IMR-90 (cell line): ENCODE data around the gene PPP1R12B. TPM values are rescaled to one million over a fixed set of nuclear protein-coding genes. Genes with fewer than 3 reads are reported as not detected.
"Not testable (repeated sequence)": the region's sequence is repeated elsewhere in the genome, so short reads cannot be mapped to it uniquely, and the experiment has no call there.

Experiments
- ATAC-seq: fragments of 200-7000 bp; cut with Tn5 transposase; 2 replicates; pipeline ENCODE4 v1.9.1; 2020; ENCODE audit warnings: low read depth, mild to moderate bottlenecking, moderate library complexity
- BruUV-seq: library from RNA; stranded (reverse); fragments of 400-500 nt; replicated peaks from 2 replicates; lab custom pipeline; 2021; lab: Mats Ljungman, UMichigan
- CTCF ChIA-PET: fragments of 300-600 bp; formaldehyde crosslinking; extraction: SDS; loops from one replicate; lab custom pipeline; 2021; ENCODE audit warnings: antibody characterized with exemption; lab: Yijun Ruan, JAX
- POLR2A ChIA-PET: fragments of 300-600 bp; sonication (Branson Sonifier 250); formaldehyde crosslinking; loops from one replicate; lab custom pipeline; 2022; ENCODE audit warnings: antibody characterized with exemption; ENCODE audit not compliant: unreplicated experiment; lab: Charles Lee
- DNase-seq: peaks from one replicate; pipeline ENCODE4 v3.0.0; 2013
- H2AFZ ChIP-seq: replicated peaks from 2 replicates; pipeline ENCODE3; 2013; ENCODE audit warnings: low read length, mild to moderate bottlenecking; ENCODE audit not compliant: poor library complexity
- H2AK5ac ChIP-seq: 2 replicates; pipeline ENCODE4 v1.6.1; 2013; ENCODE audit warnings: low read depth, low read length, inconsistent platforms
- H2AK9ac ChIP-seq: replicated peaks from 2 replicates; pipeline ENCODE3; 2013; ENCODE audit warnings: mild to moderate bottlenecking, low read depth, low read length, moderate library complexity; ENCODE audit not compliant: poor library complexity
- H2BK120ac ChIP-seq: 2 replicates; pipeline ENCODE4 v1.6.1; 2013; ENCODE audit warnings: low read depth, low read length, inconsistent platforms
- H2BK15ac ChIP-seq: 3 replicates; pipeline ENCODE4 v1.6.1; 2013; ENCODE audit warnings: low read depth, low read length, inconsistent platforms
- H2BK20ac ChIP-seq: 2 replicates; pipeline ENCODE4 v1.6.1; 2013; ENCODE audit warnings: low read depth, mild to moderate bottlenecking, inconsistent platforms, low read length, moderate library complexity
- H2BK5ac ChIP-seq: 2 replicates; pipeline ENCODE4 v1.6.1; 2013; ENCODE audit warnings: mild to moderate bottlenecking, low read depth, low read length, inconsistent platforms; ENCODE audit not compliant: poor library complexity, severe bottlenecking
- H3K14ac ChIP-seq: replicated peaks from 2 replicates; pipeline ENCODE4 v1.6.1; 2013; ENCODE audit warnings: low read depth, low read length, inconsistent platforms
- H3K18ac ChIP-seq: 2 replicates; pipeline ENCODE4 v1.6.1; 2013; ENCODE audit warnings: low read depth, low read length, control low read depth
- H3K23ac ChIP-seq: 2 replicates; pipeline ENCODE4 v1.6.1; 2013; ENCODE audit warnings: low read depth, low read length, inconsistent platforms
- H3K27ac ChIP-seq: 2 replicates; pipeline ENCODE4 v1.5.1; 2013; ENCODE audit warnings: mild to moderate bottlenecking, control low read depth, low read length; ENCODE audit not compliant: insufficient read depth
- H3K27me3 ChIP-seq: 2 replicates; pipeline ENCODE4 v1.6.1; 2013; ENCODE audit warnings: low read length; ENCODE audit not compliant: control insufficient read depth, insufficient read depth
- H3K36me3 ChIP-seq: 2 replicates; pipeline ENCODE4 v1.6.1; 2013; ENCODE audit warnings: low read length, mixed read lengths; ENCODE audit not compliant: control insufficient read depth, insufficient read depth
- H3K4ac ChIP-seq: 2 replicates; pipeline ENCODE4 v1.6.1; 2013; ENCODE audit warnings: low read depth, low read length, inconsistent platforms
- H3K4me1 ChIP-seq: 2 replicates; pipeline ENCODE4 v1.6.1; 2013; ENCODE audit warnings: low read length, mixed read lengths; ENCODE audit not compliant: control insufficient read depth, insufficient read depth
- H3K4me2 ChIP-seq: 2 replicates; pipeline ENCODE4 v1.6.1; 2013; ENCODE audit warnings: low read depth, mild to moderate bottlenecking, control low read depth, low read length, moderate library complexity
- H3K4me3 ChIP-seq: 2 replicates; pipeline ENCODE4 v1.5.1; 2013; ENCODE audit warnings: low read depth, mild to moderate bottlenecking, control low read depth, low read length, moderate library complexity; ENCODE audit not compliant: insufficient read depth
- H3K56ac ChIP-seq: 2 replicates; pipeline ENCODE4 v1.6.1; 2013; ENCODE audit warnings: low read length, inconsistent platforms; ENCODE audit not compliant: insufficient read depth; ENCODE audit errors: extremely low read depth
- H3K79me1 ChIP-seq, 2 experiments: 2 replicates each; pipeline ENCODE4 v1.6.1; 2013; ENCODE audit warnings: low read length in 2 of 2, inconsistent platforms in 1 of 2, low read depth in 1 of 2
- H3K9ac ChIP-seq: 2 replicates; pipeline ENCODE4 v1.6.1; 2013; ENCODE audit warnings: low read depth, low read length, control low read depth
- H3K9me1 ChIP-seq: 2 replicates; pipeline ENCODE4 v1.6.1; 2013; ENCODE audit warnings: low read length, inconsistent platforms; ENCODE audit not compliant: insufficient read depth
- H3K9me3 ChIP-seq: 2 replicates; pipeline ENCODE4 v1.6.1; 2013; ENCODE audit warnings: low read length; ENCODE audit not compliant: control insufficient read depth, insufficient read depth
- H4K20me1 ChIP-seq: 2 replicates; pipeline ENCODE4 v1.6.1; 2013; ENCODE audit warnings: low read length, inconsistent platforms; ENCODE audit not compliant: insufficient read depth
- H4K5ac ChIP-seq: 2 replicates; pipeline ENCODE4 v1.6.1; 2013; ENCODE audit warnings: mild to moderate bottlenecking, low read depth, low read length, control low read depth
- H4K8ac ChIP-seq, 2 experiments: 2 replicates each; pipeline ENCODE4 v1.6.1; 2013; ENCODE audit warnings: low read depth in 2 of 2, low read length in 2 of 2, control low read depth in 1 of 2, inconsistent platforms in 1 of 2
- H4K91ac ChIP-seq: 2 replicates; pipeline ENCODE4 v1.6.1; 2013; ENCODE audit warnings: low read depth, low read length, inconsistent platforms; ENCODE audit not compliant: insufficient read depth
- WGBS, 2 experiments: methylation state at CpG; one replicate each; pipeline versions ENCODE4 v1.1.5 to v1.1.7; 2013; ENCODE audit warnings: missing lambda C conversion rate in 2 of 2; ENCODE audit not compliant: insufficient read length in 1 of 2; ENCODE audit errors: extremely low coverage in 2 of 2; 5-methylcytosine and 5-hydroxymethylcytosine counted together
- dilution Hi-C: fragments of 300-500 bp; cut with HindIII; formaldehyde crosslinking; loops from one replicate; pipeline ENCODE4 v1.14.3; 2018; ENCODE audit warnings: low sequenced_read_pairs; ENCODE audit not compliant: unreplicated experiment
- in situ Hi-C: fragments of 300-500 bp; cut with MboI; formaldehyde crosslinking; loops from 3 replicates; pipeline ENCODE4 v1.14.3; 2019; ENCODE audit warnings: low sequenced_read_pairs, inconsistent platforms, mixed read lengths
- intact Hi-C: fragments of 100-400 bp; cut with micrococcal nuclease; formaldehyde crosslinking; loops from 2 replicates; pipeline ENCODE4 v1.10.0; 2022
- polyA plus RNA-seq, 3 experiments: library from polyadenylated mRNA; depleted of rRNA; stranded (reverse); fragments of >200 nt; gene quantifications; 2 replicates each; pipeline ENCODE4 v1.2.3, GENCODE V29; 2012; ENCODE audit warnings: low replicate concordance in 1 of 3
- total RNA-seq: library from RNA; depleted of rRNA; stranded (reverse); fragments of >200 nt; gene quantifications from 2 replicates; pipeline ENCODE4 v1.2.3, GENCODE V29; 2012

PPP1R12B gene
- total and polyA plus RNA-seq, 2 of the 4 experiments (the other 2 are of a cell fraction): 8.5 to 12.0 TPM

GRCh38 chr1:202545647-202546303 is 197.3 kb downstream of the PPP1R12B start:
- H3K56ac ChIP-seq, H3K4ac ChIP-seq, DNase-seq, dilution Hi-C loops, BruUV-seq, H3K27me3 ChIP-seq, H3K14ac ChIP-seq, H3K36me3 ChIP-seq, H3K27ac ChIP-seq, H3K4me1 ChIP-seq, H4K91ac ChIP-seq, H3K4me2 ChIP-seq, H2AK5ac ChIP-seq, in situ Hi-C loops, intact Hi-C loops, POLR2A ChIA-PET, H3K9me1 ChIP-seq, H4K20me1 ChIP-seq, H3K9me3 ChIP-seq, H2AK9ac ChIP-seq, H2BK5ac ChIP-seq, H2AFZ ChIP-seq, H2BK120ac ChIP-seq, H3K18ac ChIP-seq, H3K9ac ChIP-seq, ATAC-seq, H3K23ac ChIP-seq, H4K8ac ChIP-seq, H4K5ac ChIP-seq, H2BK15ac ChIP-seq, CTCF ChIA-PET, H3K4me3 ChIP-seq, H2BK20ac ChIP-seq: not testable (repeated sequence)
- peaks cover 3 to 12% of the 10 kb centered on the region in 2 experiments; a peak in 3 of 4 replicates for H3K79me1 ChIP-seq
- WGBS, 2 experiments: 93% methylated on average over 3 of the region's 3 CpGs; no CpG with 5 or more reads in 1 of the 2 experiments

- CTCF ChIA-PET, H3K9ac ChIP-seq, H3K23ac ChIP-seq, BruUV-seq, H3K18ac ChIP-seq, in situ Hi-C loops, H4K5ac ChIP-seq, H3K9me3 ChIP-seq, H2BK20ac ChIP-seq, H3K4me3 ChIP-seq, H4K91ac ChIP-seq, H2AK9ac ChIP-seq, H2AK5ac ChIP-seq, H3K56ac ChIP-seq, H2BK120ac ChIP-seq, H3K27me3 ChIP-seq, H3K14ac ChIP-seq, dilution Hi-C loops, ATAC-seq, H4K20me1 ChIP-seq, POLR2A ChIA-PET, H3K4me2 ChIP-seq, H3K9me1 ChIP-seq, DNase-seq, H3K4me1 ChIP-seq, H2BK15ac ChIP-seq, H4K8ac ChIP-seq, H3K36me3 ChIP-seq, H3K4ac ChIP-seq, intact Hi-C loops, H3K27ac ChIP-seq, H2BK5ac ChIP-seq, H2AFZ ChIP-seq: not testable (repeated sequence)
- WGBS, 2 experiments: 90% methylated on average over 2 of the region's 3 CpGs; no CpG with 5 or more reads in 1 of the 2 experiments
- peaks cover 3 to 12% of the 10 kb centered on the region in 2 experiments; a peak in 3 of 4 replicates for H3K79me1 ChIP-seq
Measured at GRCh38 chr1:202546377-202546776, 197.9 kb downstream of the PPP1R12B start.
